K562 (cell line): ENCODE measurements around the gene STIM1. TPM values are rescaled to one million over a fixed set of nuclear protein-coding genes. Genes with fewer than 3 reads are reported as not detected.

Experiments
- ARID2 ChIP-seq: fragments of 450-650 bp; IDR thresholded peaks from 2 replicates; pipeline ENCODE4 v1.6.1; 2017; ENCODE audit warnings: antibody characterized with exemption, mild to moderate bottlenecking
- DDX20 ChIP-seq: fragments of 450-650 bp; IDR thresholded peaks from 2 replicates; pipeline ENCODE4 v1.6.1; 2016; ENCODE audit warnings: missing genetic modification characterization, low read depth, mild to moderate bottlenecking, missing compliant biosample characterization, moderate library complexity
- EP300 ChIP-seq: IDR thresholded peaks from 2 replicates; pipeline ENCODE4 v1.6.1; 2012; ENCODE audit warnings: low read length, improper control_type of control experiment
- ETV5 ChIP-seq: sonication (generic); formaldehyde crosslinking; IDR thresholded peaks from 2 replicates; pipeline ENCODE4 v1.4.0; 2020; ENCODE audit warnings: low read depth, mild to moderate bottlenecking, missing genetic modification reagents
- MTA1 ChIP-seq: fragments of 450-650 bp; IDR thresholded peaks from 2 replicates; pipeline ENCODE4 v1.6.1; 2017; ENCODE audit warnings: borderline replicate concordance
- RCOR1 ChIP-seq, 2 experiments: IDR thresholded peaks; 2 replicates each; pipeline ENCODE4 v1.6.1; 2012; ENCODE audit warnings: low read depth in 2 of 2, low read length in 2 of 2, borderline replicate concordance in 1 of 2, improper control_type of control experiment in 1 of 2
- SREBF1 ChIP-seq: fragments of 150-350 bp; IDR thresholded peaks from 2 replicates; pipeline ENCODE4 v1.6.1; 2014; ENCODE audit warnings: antibody characterized with exemption, low read depth, low read length, borderline replicate concordance
- STAT5B ChIP-seq: fragments of 250-450 bp; sonication (Bioruptor Pico); IDR thresholded peaks from 2 replicates; pipeline ENCODE4 v1.8.0; 2021; ENCODE audit warnings: mild to moderate bottlenecking, inconsistent platforms
- ZNF217 ChIP-seq: sonication (generic); formaldehyde crosslinking; IDR thresholded peaks from 2 replicates; pipeline ENCODE4 v1.8.0; 2022; ENCODE audit warnings: mild to moderate bottlenecking, missing genetic modification reagents
- ZNF717 ChIP-seq: fragments of 250-450 bp; sonication (Bioruptor Pico); IDR thresholded peaks from 2 replicates; pipeline ENCODE4 v1.5.0; 2021
- polyA plus RNA-seq, 8 experiments: library from polyadenylated mRNA; depleted of rRNA in 4 of 8; stranded (reverse) in 5 of 8; unstranded in 3 of 8; fragments of >200 nt; fragmentation: Nextera tagmentation in 2 of 8; fragmentation: Illumina TruSeq in 1 of 8; extraction: Ambion mirVana in 2 of 8; extraction: Trizol in 1 of 8; gene quantifications; 2 replicates each; pipeline versions ENCODE4 v1.2.1 to v1.2.3, GENCODE V29; 2011 to 2014; ENCODE audit warnings: inconsistent platforms in 1 of 8, missing spikeins in 1 of 8
- total RNA-seq, 7 experiments: library from RNA; depleted of rRNA in 6 of 7; stranded (reverse); fragments of >200 nt in 6 of 7; fragmentation: Illumina TruSeq in 2 of 7; extraction: Trizol in 2 of 7; gene quantifications; 2 replicates each; pipeline versions ENCODE4 v1.2.1 to v1.2.3, GENCODE V29; 2011 to 2021; ENCODE audit warnings: low replicate concordance in 1 of 7
- TF ChIP-seq, protein P1 (sequence below): fragments of 250-450 bp; sonication (Bioruptor Pico); IDR thresholded peaks from 2 replicates; pipeline ENCODE4 v1.8.0; 2021; ENCODE audit warnings: borderline replicate concordance, mild to moderate bottlenecking, moderate library complexity; ENCODE audit not compliant: poor library complexity, severe bottlenecking
- TF ChIP-seq, protein P2 (sequence below), 2 experiments: fragments of 450-650 bp; formaldehyde crosslinking in 1 of 2; IDR thresholded peaks; 2 replicates each; pipeline versions ENCODE4 v1.4.0 to v1.6.1; 2014 to 2020; ENCODE audit warnings: mild to moderate bottlenecking in 2 of 2, borderline replicate concordance in 1 of 2, low read depth in 1 of 2
- TF ChIP-seq, protein P3 (sequence below): fragments of 250-450 bp; sonication (Bioruptor Pico); IDR thresholded peaks from 2 replicates; pipeline ENCODE4 v1.5.0; 2021
- TF ChIP-seq, protein P4 (sequence below), 2 experiments: fragments of 450-650 bp; IDR thresholded peaks; 2 replicates each; pipeline ENCODE4 v1.6.1; 2018; ENCODE audit warnings: mild to moderate bottlenecking in 2 of 2, low read depth in 1 of 2; ENCODE audit not compliant: partially characterized antibody in 2 of 2

Gene STIM1
- total and polyA plus RNA-seq, 9 of the 15 experiments (the other 6 are each of a cell fraction or from before 2014, with no cell fraction given) = 7.7 to 50.5 (median 22.5) TPM

DNA sequence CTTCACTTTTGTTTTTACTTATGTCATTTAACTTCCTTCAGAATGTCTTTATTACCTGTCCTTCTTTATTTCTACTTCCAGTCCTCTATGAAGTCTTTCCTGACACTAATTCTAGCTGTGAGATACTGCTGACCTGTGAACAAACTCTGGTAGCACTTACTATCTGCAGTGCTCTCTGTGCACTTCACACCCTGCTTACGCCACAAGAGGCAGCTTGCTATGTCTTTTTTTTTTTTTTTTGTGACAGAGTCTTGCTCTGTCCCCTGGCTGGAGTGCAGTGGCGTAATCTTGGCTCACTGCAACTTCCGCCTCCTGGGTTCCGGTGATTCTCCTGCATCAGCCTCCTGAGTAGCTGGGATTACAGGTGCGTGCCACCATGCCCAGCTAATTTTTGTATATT lies 10.7 kb downstream of the STIM1 start (continued):
- TF ChIP-seq ZNF717 (no peak), SREBF1 (no peak), MTA1 (peak; percentile 15; the same call in 1 of the 2 replicates), ZNF217 (CRISPR knock-in tag) (no peak), DDX20 (tag) (no peak), RCOR1 (IDR thresholded peaks at IDR 0.05; ENCODE audit: borderline replicate concordance in 1 of 2, low read depth in 2 of 2, low read length in 2 of 2) (0 out of 4 replicates have a peak, but pooled peaks of 1 of the 2 experiments have one; percentile 17), STAT5B (CRISPR knock-in tag) (no peak), ARID2 (0 out of 2 replicates have a peak, but pooled peaks have one; percentile 27), EP300 (peak; percentile 7; the same call in 1 of the 2 replicates), ETV5 (no peak)
- TF ChIP-seq, protein P1, sequence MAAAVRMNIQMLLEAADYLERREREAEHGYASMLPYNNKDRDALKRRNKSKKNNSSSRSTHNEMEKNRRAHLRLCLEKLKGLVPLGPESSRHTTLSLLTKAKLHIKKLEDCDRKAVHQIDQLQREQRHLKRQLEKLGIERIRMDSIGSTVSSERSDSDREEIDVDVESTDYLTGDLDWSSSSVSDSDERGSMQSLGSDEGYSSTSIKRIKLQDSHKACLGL (CRISPR knock-in tag) = no peak
- TF ChIP-seq, protein P2, sequence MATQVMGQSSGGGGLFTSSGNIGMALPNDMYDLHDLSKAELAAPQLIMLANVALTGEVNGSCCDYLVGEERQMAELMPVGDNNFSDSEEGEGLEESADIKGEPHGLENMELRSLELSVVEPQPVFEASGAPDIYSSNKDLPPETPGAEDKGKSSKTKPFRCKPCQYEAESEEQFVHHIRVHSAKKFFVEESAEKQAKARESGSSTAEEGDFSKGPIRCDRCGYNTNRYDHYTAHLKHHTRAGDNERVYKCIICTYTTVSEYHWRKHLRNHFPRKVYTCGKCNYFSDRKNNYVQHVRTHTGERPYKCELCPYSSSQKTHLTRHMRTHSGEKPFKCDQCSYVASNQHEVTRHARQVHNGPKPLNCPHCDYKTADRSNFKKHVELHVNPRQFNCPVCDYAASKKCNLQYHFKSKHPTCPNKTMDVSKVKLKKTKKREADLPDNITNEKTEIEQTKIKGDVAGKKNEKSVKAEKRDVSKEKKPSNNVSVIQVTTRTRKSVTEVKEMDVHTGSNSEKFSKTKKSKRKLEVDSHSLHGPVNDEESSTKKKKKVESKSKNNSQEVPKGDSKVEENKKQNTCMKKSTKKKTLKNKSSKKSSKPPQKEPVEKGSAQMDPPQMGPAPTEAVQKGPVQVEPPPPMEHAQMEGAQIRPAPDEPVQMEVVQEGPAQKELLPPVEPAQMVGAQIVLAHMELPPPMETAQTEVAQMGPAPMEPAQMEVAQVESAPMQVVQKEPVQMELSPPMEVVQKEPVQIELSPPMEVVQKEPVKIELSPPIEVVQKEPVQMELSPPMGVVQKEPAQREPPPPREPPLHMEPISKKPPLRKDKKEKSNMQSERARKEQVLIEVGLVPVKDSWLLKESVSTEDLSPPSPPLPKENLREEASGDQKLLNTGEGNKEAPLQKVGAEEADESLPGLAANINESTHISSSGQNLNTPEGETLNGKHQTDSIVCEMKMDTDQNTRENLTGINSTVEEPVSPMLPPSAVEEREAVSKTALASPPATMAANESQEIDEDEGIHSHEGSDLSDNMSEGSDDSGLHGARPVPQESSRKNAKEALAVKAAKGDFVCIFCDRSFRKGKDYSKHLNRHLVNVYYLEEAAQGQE (IDR thresholded peaks at IDR 0.05; ENCODE audit: borderline replicate concordance) = no peak
- TF ChIP-seq, protein P2 (CRISPR knock-in tag; IDR thresholded peaks at IDR 0.05; ENCODE audit: low read depth) = no peak
- TF ChIP-seq, protein P3, sequence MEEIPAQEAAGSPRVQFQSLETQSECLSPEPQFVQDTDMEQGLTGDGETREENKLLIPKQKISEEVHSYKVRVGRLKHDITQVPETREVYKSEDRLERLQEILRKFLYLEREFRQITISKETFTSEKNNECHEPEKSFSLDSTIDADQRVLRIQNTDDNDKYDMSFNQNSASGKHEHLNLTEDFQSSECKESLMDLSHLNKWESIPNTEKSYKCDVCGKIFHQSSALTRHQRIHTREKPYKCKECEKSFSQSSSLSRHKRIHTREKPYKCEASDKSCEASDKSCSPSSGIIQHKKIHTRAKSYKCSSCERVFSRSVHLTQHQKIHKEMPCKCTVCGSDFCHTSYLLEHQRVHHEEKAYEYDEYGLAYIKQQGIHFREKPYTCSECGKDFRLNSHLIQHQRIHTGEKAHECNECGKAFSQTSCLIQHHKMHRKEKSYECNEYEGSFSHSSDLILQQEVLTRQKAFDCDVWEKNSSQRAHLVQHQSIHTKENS (CRISPR knock-in tag) = no peak
- TF ChIP-seq, protein P4, sequence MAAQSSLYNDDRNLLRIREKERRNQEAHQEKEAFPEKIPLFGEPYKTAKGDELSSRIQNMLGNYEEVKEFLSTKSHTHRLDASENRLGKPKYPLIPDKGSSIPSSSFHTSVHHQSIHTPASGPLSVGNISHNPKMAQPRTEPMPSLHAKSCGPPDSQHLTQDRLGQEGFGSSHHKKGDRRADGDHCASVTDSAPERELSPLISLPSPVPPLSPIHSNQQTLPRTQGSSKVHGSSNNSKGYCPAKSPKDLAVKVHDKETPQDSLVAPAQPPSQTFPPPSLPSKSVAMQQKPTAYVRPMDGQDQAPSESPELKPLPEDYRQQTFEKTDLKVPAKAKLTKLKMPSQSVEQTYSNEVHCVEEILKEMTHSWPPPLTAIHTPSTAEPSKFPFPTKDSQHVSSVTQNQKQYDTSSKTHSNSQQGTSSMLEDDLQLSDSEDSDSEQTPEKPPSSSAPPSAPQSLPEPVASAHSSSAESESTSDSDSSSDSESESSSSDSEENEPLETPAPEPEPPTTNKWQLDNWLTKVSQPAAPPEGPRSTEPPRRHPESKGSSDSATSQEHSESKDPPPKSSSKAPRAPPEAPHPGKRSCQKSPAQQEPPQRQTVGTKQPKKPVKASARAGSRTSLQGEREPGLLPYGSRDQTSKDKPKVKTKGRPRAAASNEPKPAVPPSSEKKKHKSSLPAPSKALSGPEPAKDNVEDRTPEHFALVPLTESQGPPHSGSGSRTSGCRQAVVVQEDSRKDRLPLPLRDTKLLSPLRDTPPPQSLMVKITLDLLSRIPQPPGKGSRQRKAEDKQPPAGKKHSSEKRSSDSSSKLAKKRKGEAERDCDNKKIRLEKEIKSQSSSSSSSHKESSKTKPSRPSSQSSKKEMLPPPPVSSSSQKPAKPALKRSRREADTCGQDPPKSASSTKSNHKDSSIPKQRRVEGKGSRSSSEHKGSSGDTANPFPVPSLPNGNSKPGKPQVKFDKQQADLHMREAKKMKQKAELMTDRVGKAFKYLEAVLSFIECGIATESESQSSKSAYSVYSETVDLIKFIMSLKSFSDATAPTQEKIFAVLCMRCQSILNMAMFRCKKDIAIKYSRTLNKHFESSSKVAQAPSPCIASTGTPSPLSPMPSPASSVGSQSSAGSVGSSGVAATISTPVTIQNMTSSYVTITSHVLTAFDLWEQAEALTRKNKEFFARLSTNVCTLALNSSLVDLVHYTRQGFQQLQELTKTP (IDR thresholded peaks at IDR 0.05; ENCODE audit: low read depth in 1 of 2, partially characterized antibody in 2 of 2) = no peak
